ENCODE data around the gene SLC25A44. TPM values are rescaled to one million over a fixed set of nuclear protein-coding genes. Genes with fewer than 3 reads are reported as not detected.

SLC25A44 gene
- total RNA-seq, 1 experiment from 2014 or later = 33.0 TPM

DNA sequence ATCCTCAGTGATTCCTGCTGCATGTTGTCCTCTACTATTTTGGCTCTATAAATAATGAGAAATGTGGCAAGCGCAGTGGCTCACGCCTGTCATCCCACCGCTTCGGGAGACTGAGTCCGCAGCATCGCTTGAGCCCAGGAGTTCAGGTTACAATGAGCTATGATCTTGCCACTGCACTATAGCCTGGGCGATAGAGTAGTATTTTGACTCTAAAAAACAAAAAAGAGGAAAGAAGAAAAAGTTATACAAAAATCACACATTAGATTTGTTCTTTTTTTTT lies 756 bp upstream of the SLC25A44 start:
- H3K36me3 ChIP-seq (ENCODE audit: control insufficient read depth, insufficient read depth, low read length) = peaks cover 4% of the 10 kb centered on the region; the same call in 1 of the 2 replicates
- peak overlapping the region; percentile 99 for H3K4me3 ChIP-seq (ENCODE audit: low read depth in 2 of 2, low read length in 2 of 2)
- TF ChIP-seq SIN3A (IDR thresholded peaks at IDR 0.05; ENCODE audit: borderline replicate concordance, insufficient read depth, low read depth, low read length) (no peak), TCF7L2 (IDR thresholded peaks at IDR 0.05; ENCODE audit: low read depth, low read length) (no peak), POLR2AphosphoS5 (IDR thresholded peaks at IDR 0.05; ENCODE audit: low read depth, low read length) (no peak), CTCF (IDR thresholded peaks at IDR 0.05) (no peak)
- TF ChIP-seq, protein P1, sequence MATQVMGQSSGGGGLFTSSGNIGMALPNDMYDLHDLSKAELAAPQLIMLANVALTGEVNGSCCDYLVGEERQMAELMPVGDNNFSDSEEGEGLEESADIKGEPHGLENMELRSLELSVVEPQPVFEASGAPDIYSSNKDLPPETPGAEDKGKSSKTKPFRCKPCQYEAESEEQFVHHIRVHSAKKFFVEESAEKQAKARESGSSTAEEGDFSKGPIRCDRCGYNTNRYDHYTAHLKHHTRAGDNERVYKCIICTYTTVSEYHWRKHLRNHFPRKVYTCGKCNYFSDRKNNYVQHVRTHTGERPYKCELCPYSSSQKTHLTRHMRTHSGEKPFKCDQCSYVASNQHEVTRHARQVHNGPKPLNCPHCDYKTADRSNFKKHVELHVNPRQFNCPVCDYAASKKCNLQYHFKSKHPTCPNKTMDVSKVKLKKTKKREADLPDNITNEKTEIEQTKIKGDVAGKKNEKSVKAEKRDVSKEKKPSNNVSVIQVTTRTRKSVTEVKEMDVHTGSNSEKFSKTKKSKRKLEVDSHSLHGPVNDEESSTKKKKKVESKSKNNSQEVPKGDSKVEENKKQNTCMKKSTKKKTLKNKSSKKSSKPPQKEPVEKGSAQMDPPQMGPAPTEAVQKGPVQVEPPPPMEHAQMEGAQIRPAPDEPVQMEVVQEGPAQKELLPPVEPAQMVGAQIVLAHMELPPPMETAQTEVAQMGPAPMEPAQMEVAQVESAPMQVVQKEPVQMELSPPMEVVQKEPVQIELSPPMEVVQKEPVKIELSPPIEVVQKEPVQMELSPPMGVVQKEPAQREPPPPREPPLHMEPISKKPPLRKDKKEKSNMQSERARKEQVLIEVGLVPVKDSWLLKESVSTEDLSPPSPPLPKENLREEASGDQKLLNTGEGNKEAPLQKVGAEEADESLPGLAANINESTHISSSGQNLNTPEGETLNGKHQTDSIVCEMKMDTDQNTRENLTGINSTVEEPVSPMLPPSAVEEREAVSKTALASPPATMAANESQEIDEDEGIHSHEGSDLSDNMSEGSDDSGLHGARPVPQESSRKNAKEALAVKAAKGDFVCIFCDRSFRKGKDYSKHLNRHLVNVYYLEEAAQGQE (IDR thresholded peaks at IDR 0.05; ENCODE audit: insufficient read depth in 1 of 2, low read depth in 2 of 2, low read length in 1 of 2) = no peak
- H3K9me3 ChIP-seq (ENCODE audit: control insufficient read depth, insufficient read depth, low read depth, low read length) = no peaks in the 10 kb centered on the region
- intact Hi-C loops (cut with micrococcal nuclease; ENCODE audit: unreplicated experiment) (no loop called here), in situ Hi-C loops (cut with HindIII; ENCODE audit: low pct_unique_long_range_greater_than_20kb, low sequenced_read_pairs) (no loop called here)
- ChIA-PET POLR2A (interaction anchor here (0.7 kb wide), 1 partner anchor 23 kb away, joined by 4 read pairs; no protein-coding TSS in a partner anchor), CTCF (no interaction called here)
- TSS peak; percentile 97 for BruUV-seq (replicated peaks)
- no peaks in the 10 kb centered on the region for H3K27me3 ChIP-seq (ENCODE audit: control insufficient read depth, insufficient read depth, low read length)
- H3K27ac ChIP-seq (ENCODE audit: low read length) = peak overlapping the region; percentile 81
- H3K4me1 ChIP-seq (ENCODE audit: control insufficient read depth, insufficient read depth, low read length) = peaks cover 10% of the 10 kb centered on the region; the same call in 1 of the 2 replicates
- DNase-seq (ENCODE audit: low read depth, low spot score) (no peak), ATAC-seq (no peak)

GRCh38 chr1:156194300-156194652 lies 372 bp downstream of the SLC25A44 start:
- CTCF ChIA-PET = interaction anchor here (0.7 kb wide), 1 partner anchor 52 kb away, joined by 4 read pairs; no protein-coding TSS in a partner anchor

More at GRCh38 chr1:156194300-156194652, 372 bp downstream of the SLC25A44 start:
- no peak for DNase-seq (ENCODE audit: low read depth, low spot score)
- Histone ChIP-seq H3K36me3 (ENCODE audit: control insufficient read depth, insufficient read depth, low read length) (peaks cover 4% of the 10 kb centered on the region; the same call in 1 of the 2 replicates), H3K4me3 (ENCODE audit: low read depth in 2 of 2, low read length in 2 of 2) (peak overlapping the region; percentile 99), H3K9me3 (ENCODE audit: control insufficient read depth, insufficient read depth, low read depth, low read length) (no peaks in the 10 kb centered on the region), H3K4me1 (ENCODE audit: control insufficient read depth, insufficient read depth, low read length) (peaks cover 10% of the 10 kb centered on the region; the same call in 1 of the 2 replicates), H3K27ac (ENCODE audit: low read length) (peak overlapping the region; percentile 88), H3K27me3 (ENCODE audit: control insufficient read depth, insufficient read depth, low read length) (no peaks in the 10 kb centered on the region)
- in situ Hi-C loops (cut with HindIII; ENCODE audit: low pct_unique_long_range_greater_than_20kb, low sequenced_read_pairs) = no loop called here
- TF ChIP-seq SIN3A (IDR thresholded peaks at IDR 0.05; ENCODE audit: borderline replicate concordance, insufficient read depth, low read depth, low read length) (no peak), TCF7L2 (IDR thresholded peaks at IDR 0.05; ENCODE audit: low read depth, low read length) (no peak), CTCF (IDR thresholded peaks at IDR 0.05) (no peak), POLR2AphosphoS5 (IDR thresholded peaks at IDR 0.05; ENCODE audit: low read depth, low read length) (no peak)
- TF ChIP-seq, protein P1 (IDR thresholded peaks at IDR 0.05; ENCODE audit: insufficient read depth in 1 of 2, low read depth in 2 of 2, low read length in 1 of 2) = no peak
- intact Hi-C loops (cut with micrococcal nuclease; ENCODE audit: unreplicated experiment) = no loop called here
- BruUV-seq (replicated peaks) = TSS peak; percentile 91
- POLR2A ChIA-PET = interaction anchor here (0.6 to 0.8 kb wide), 2 partner anchors 19 to 94 kb away, joined by 3 read pairs; partner anchors contain the start of gene PMF1
- ATAC-seq = peak; percentile 15
